HG03575 (cell line): ENCODE results near the gene VTA1.

Experiments used
- ATAC-seq: cut with Tn5 transposase; IDR thresholded peaks from one replicate; pipeline ENCODE4 v1.9.1; 2021; ENCODE audit not compliant: unreplicated experiment, insufficient number of reproducible peaks, low FRiP score; ENCODE audit errors: extremely low read depth

The VTA1 gene

DNA sequence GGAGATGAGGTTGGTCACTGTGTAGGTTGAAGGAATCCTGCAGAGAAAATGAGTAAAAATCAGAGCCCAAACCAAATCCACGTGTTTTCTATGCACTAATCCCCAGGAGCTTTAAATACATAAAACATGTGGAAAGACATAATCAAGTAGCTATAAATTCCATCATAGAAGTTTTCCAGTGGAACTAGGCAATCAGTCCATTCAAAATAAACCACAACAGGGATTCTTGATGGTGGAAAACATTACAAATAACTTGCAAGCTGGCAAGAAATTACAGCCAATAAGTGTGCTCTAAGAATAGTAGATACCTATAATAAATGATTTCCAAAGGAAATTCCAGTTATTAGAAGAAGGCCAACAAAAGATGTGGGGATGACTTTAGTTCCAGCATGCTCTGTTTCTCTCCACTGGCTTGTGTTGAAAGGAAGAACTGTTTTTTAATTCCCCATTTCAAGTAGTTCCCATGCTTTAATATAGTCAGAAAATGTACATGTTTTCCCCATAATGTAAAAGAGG lies 104.9 kb downstream of the VTA1 start:
- no peak for ATAC-seq

DNA sequence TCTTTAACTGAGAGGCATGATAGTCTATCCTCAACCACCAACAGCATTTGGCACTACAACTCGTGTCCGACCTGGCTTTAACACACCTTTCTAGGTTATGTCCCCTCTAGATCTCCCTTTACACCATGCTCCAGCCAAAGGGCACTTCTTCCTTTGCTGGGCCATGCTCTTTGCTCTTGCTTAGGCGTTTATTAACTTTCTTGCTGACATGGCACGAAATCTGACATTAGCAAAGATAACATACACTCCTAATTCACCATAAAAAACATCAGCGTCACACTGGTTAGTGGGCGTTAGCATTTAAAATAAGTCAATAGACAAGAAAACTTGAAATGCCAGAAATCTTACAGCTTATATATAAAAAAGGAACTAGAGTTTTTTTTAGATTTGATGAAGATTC lies 107.5 kb downstream of the VTA1 start:
- no peak for ATAC-seq

DNA sequence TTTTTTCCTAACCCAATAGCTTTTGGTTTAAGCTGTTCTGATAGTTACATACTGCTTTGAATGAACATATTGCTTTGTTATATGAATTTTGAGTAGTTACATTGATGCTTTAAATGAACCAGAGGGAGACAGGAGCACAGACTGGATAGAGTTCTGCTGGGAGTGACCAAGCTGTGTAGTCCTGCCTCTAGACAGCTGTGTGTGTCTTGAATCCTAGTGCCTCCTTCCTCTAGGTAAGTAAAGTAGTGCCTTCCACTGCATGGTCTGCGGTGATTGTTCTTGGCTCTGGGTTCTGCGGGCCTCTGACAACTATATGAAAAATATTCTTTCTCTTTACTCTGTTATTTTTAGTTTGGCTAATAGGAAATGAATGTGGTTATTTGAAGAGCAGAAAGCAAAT lies 108.7 kb downstream of the VTA1 start:
- no peak for ATAC-seq

DNA sequence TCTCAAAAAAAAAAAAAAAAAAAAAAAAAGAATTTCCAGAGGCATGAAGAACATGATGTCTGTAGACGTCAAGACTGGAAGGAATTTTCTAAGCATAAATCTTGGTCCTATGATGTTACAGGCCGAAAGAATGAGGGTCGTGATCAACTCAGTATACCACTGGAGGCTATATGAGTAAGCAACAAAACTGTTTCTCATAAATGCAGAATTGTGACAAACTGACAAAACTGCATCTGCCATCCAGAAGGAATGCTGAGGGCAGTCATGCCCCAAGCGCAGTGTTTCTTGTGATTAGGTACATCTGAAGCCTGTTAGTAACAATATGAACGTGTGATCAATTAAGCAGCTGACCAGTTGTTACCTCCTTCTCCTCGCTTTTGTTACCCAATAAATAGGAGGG lies 111.2 kb downstream of the VTA1 start:
- ATAC-seq: no peak

DNA sequence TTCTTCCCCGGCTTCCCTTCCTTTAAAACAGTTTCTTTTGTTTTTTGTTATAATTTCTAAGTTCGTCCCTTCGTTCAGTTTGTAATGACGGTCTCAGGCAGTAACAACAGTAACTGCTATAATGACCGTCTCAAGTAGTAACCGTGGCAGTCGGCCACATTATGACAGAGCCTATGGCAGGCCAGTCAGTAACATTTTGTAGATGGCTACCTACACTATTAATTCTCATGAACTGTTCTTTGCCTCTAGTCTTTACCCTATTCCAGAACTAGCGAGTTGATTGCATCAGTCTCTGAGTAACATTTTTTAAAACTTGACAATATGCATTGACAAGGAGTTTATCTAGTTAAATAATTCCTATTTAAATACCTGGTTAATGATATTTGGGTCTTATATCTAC lies 111.7 kb downstream of the VTA1 start:
- ATAC-seq: no peak

DNA sequence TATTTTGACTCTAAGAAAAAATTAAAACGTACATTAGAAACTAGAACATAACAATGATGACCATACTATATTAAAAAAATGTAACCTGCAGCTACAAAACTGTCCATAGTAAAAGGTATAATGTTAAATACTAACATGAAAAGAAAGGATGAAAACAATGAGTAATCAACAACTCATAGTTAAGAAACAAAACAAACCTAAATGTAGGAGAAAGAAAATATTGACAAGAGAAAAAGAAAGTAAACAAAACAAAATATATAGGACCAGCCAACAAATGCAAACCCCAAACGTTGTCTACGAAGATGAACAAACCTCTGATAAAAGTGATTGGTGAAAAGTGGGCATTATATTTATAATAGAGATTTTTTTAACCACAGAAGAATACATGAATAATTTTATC lies 113.7 kb downstream of the VTA1 start:
- ATAC-seq: no peak

DNA sequence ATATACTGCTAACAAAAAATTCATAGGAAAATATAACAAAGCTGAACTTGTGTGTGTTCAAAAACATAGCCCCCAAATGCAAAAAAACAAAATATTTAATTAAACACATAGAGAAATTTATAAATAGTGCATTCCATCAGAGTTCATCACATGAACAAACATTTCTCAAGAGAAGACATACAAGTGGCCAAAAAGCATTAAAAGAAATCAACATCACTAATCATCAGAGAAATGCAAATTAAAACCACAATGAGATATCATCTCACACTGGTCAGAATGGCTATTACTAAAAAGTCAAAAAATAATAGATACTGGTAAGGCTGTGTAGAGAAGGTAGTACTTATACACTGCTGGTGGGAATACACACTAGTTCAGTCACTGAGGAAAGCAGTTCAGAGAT lies 115.2 kb downstream of the VTA1 start:
- no peak for ATAC-seq

DNA sequence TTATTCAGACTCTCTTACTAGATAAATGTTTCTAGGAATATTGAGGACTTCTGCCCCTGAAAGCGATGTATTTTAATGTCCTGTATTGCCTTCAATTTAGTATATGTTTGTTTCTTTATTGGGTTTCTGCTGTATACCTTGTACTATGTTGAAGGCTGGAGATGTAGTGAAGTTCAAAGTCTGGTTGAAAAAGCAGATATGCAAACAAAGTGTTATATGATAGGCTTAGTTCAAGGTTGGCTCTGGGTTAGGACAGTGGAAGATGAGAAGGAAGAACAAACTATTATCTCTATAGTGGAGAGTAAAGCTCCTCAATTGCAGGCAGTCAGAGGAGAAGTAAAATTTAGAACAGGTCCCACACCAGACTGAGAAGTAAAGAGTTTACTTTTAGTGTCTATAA lies 118.4 kb downstream of the VTA1 start:
- no peak for ATAC-seq

DNA sequence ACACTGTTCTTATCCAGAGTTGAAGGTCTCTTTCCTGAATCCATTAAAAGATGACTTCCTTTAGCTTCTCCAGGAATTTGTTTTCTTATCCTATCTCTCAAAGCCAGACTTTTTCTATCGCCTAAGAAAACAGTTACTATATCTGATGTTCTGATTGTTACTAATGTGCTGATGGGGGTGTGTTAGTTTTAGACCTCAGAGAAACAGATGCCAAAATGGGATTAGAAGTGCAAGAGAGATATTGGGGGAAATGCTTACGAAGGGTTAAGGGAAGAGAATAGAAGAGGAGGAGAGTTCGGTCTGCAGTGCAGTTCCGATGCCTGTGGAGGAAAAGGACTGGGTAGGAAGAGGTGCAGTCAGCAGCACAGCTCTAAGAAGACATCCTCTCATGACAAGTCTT lies 119.0 kb downstream of the VTA1 start:
- no peak for ATAC-seq

DNA sequence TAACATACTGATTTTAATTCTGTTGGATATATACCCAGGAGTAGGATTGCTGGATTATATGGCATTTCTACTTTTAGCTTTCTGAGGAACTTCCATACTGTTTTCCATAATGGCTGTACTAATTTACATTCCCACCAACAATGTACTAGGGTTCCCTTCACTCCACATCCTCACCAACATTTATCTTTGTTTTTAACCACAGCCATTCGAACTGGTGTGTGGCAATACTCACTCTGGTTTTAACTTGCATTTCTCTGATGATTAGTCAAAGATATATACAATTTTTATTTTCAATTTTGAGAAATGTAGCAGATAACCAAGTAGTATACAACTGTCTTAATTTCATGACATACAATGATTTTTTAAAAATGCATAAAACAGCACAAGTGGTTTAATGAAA lies 124.4 kb downstream of the VTA1 start:
- no peak for ATAC-seq
